Measurements from ENCODE around the gene RBP2. TPM values are rescaled to one million over a fixed set of nuclear protein-coding genes. Genes with fewer than 3 reads are reported as not detected.
"Not testable (repeated sequence)": the region's sequence is repeated elsewhere in the genome, so short reads cannot be mapped to it uniquely, and the experiment has no call there.

RBP2 gene
- total RNA-seq, 1 donor from 2014 or later, result not detected

DNA sequence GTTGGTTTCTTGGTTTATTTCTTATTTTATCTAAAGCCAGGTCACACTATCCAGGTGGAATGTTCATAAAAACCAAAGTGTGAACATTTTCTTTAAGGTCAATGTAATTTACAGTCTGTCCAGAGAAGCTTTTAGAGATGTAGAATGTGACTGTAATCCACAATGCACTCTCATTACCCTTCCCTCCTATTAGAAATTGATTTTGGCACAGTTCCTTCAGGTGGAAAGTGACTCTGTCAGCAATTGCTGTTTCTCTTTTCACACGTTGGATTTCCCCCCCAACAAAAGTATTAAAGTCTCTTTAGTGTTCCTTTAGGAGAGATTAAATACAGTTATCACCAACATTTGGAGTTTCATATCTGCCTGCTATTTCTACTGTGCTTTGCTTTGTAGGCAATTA is 55.3 kb downstream of the RBP2 start:
- H3K4me3 Mint-ChIP-seq, result no peak overlapping the region
- CTCF ChIA-PET, result no interaction called here
- intact Hi-C loops (cut with micrococcal nuclease), result no loop called here

GRCh38 chr3:139418144-139418543 is 58.2 kb downstream of the RBP2 start:
- H3K36me3 Mint-ChIP-seq (ENCODE audit: low read depth), result peaks cover 27% of the 10 kb centered on the region
- intact Hi-C loops (cut with micrococcal nuclease), result no loop called here
- POLR2A ChIA-PET, result no interaction called here

More for the DNA sequence above, 55.3 kb downstream of the RBP2 start:
- H3K27me3 Mint-ChIP-seq, result no peaks in the 10 kb centered on the region
- POLR2A ChIA-PET, result no interaction called here
- H3K4me1 Mint-ChIP-seq, result no peaks in the 10 kb centered on the region
- ATAC-seq (ENCODE audit: low read depth) (no peak), DNase-seq (no peak)
- H3K27ac Mint-ChIP-seq, result no peak overlapping the region
- peaks cover 26% of the 10 kb centered on the region for H3K36me3 Mint-ChIP-seq (ENCODE audit: low read depth)
- TF ChIP-seq CTCF (IDR thresholded peaks at IDR 0.05), result no peak
- peaks cover 17% of the 10 kb centered on the region for H3K9me3 Mint-ChIP-seq

DNA sequence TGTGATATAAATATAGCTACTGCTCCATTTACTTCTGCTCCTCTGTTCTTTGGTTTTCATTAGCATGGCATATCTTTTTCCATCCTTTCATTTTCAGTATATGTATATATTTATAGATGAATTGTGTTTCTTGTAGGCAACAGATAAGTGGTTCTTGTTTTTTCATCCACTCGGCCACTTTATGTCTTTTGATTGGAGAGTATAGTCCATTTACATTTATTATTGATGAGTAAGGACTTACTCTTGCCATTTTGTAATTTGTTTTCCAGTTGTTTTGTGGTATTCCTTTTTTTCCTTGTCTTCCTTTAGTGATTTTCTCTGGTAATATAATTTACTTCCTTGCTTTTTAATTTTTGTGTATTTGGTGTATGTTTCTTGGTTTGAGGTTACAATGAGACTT is 60.0 kb downstream of the RBP2 start:
- no peak for ATAC-seq (ENCODE audit: low read depth)

More at GRCh38 chr3:139418144-139418543, 58.2 kb downstream of the RBP2 start:
- no peaks in the 10 kb centered on the region for H3K27me3 Mint-ChIP-seq
- no peaks in the 10 kb centered on the region for H3K4me1 Mint-ChIP-seq
- CTCF ChIA-PET, result no interaction called here
- no peak for ATAC-seq (ENCODE audit: low read depth)
- no peak overlapping the region for H3K4me3 Mint-ChIP-seq
- H3K9me3 Mint-ChIP-seq, result peaks cover 43% of the 10 kb centered on the region
- no peak overlapping the region for H3K27ac Mint-ChIP-seq
- DNase-seq, result no peak
- TF ChIP-seq CTCF (IDR thresholded peaks at IDR 0.05), result no peak

DNA sequence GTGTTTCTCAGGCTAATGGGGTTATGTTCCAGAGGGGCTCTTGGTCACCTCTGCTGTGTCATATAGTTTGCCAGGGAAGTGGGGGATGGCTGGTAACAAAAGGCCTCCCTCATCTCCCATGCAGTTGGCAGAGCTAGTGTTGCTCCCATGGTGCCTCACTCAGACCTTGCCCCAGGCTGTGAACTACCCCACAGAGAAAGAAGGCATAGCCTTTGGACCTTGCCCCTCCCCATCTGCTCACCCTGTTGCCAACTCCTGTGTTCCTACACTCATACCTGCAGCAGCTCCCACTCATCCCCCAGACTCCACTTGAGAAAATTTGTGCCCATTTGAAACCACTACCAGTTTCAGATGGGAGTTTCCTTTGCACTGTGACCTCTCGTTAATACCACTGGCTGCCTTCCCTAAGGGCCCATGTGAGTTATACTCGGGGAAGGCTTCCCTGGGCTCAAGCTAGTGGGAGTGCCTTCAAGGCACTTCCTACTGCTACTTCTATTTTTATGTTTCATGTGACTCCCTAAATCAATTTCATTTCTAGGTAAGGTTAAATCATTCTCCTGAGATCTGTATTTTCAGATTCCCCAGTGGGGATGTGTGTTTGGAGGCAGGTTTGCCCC is 61.6 kb downstream of the RBP2 start:
- no peak for TF ChIP-seq CTCF (IDR thresholded peaks at IDR 0.05)
- H3K9me3 Mint-ChIP-seq, result peaks cover 67% of the 10 kb centered on the region
- POLR2A ChIA-PET, result no interaction called here
- H3K27me3 Mint-ChIP-seq, result no peaks in the 10 kb centered on the region
- CTCF ChIA-PET, result no interaction called here
- no peaks in the 10 kb centered on the region for H3K4me1 Mint-ChIP-seq
- no peak for ATAC-seq (ENCODE audit: low read depth)
- intact Hi-C loops (cut with micrococcal nuclease), result no loop called here
- H3K4me3 Mint-ChIP-seq, result no peak overlapping the region
- H3K27ac Mint-ChIP-seq, result no peak overlapping the region
- no peak for DNase-seq
- H3K36me3 Mint-ChIP-seq (ENCODE audit: low read depth), result peaks cover 25% of the 10 kb centered on the region

More for the DNA sequence above, 60.0 kb downstream of the RBP2 start:
- Mint-ChIP-seq H3K36me3 (ENCODE audit: low read depth) (peaks cover 29% of the 10 kb centered on the region), H3K27me3 (no peaks in the 10 kb centered on the region), H3K27ac (no peak overlapping the region), H3K4me3 (no peak overlapping the region), H3K9me3 (peaks cover 58% of the 10 kb centered on the region), H3K4me1 (no peaks in the 10 kb centered on the region)
- DNase-seq, result no peak
- POLR2A ChIA-PET, result no interaction called here
- CTCF ChIA-PET, result no interaction called here
- no peak for TF ChIP-seq CTCF (IDR thresholded peaks at IDR 0.05)
- intact Hi-C loops (cut with micrococcal nuclease), result no loop called here

DNA sequence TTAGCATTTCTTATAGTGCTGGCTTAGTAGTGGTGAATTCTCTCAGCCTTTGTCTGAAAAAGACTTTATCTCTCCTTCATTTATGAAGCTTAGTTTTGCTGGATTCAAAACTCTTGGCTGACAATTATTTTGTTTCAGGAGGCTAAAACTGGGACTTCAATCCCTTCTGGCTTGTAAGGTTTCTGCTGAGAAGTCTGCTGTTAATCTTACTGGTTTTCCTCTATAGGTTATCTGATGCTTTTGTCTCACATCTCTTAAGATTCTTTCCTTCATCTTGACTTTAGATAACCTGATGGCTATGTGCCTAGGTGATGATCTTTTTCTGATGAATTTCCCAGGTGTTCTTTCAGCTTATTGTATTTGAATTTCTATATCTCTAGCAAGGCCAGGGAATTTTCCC is 63.4 kb downstream of the RBP2 start:
- intact Hi-C loops (cut with micrococcal nuclease); H3K4me3 Mint-ChIP-seq; ATAC-seq (ENCODE audit: low read depth); CTCF ChIA-PET; H3K27ac Mint-ChIP-seq; DNase-seq; H3K27me3 Mint-ChIP-seq; H3K4me1 Mint-ChIP-seq; POLR2A ChIA-PET: not testable (repeated sequence)
- H3K36me3 Mint-ChIP-seq (ENCODE audit: low read depth), result peaks cover 25% of the 10 kb centered on the region
- H3K9me3 Mint-ChIP-seq, result peaks cover 80% of the 10 kb centered on the region

Other genes with a start within 250 kb of the RBP2 start
- 37.0 and 44.7 TPM in 2 replicates for gene MRPS22, start 132.5 kb downstream of the RBP2 start, total RNA-seq
- 87.0 and 91.4 TPM in 2 replicates for gene COPB2, start 86.9 kb downstream of the RBP2 start, total RNA-seq
- gene RBP1, start 63.2 kb upstream of the RBP2 start, total RNA-seq, result not detected in 2 replicates
- 1.1 TPM in 2 replicates for gene NMNAT3, start 201.5 kb upstream of the RBP2 start, total RNA-seq